DMS114 treated with DMSO at 0.1 percent for 48 hours (cell line): ENCODE results near the gene ANKRD6.
"Not testable (repeated sequence)": the region's sequence is repeated elsewhere in the genome, so short reads cannot be mapped to it uniquely, and the experiment has no call there.

ENCODE experiments used
- DNase-seq: peaks from one replicate; lab custom pipeline; 2025; ENCODE audit not compliant: unreplicated experiment; lab: John Stamatoyannopoulos, UW

The ANKRD6 gene

GRCh38 chr6:89641581-89641980, 208.6 kb downstream of the ANKRD6 start:
- not testable (repeated sequence) for DNase-seq

GRCh38 chr6:89642956-89643355, 210.0 kb downstream of the ANKRD6 start:
- no peak for DNase-seq

GRCh38 chr6:89643406-89643805, 210.5 kb downstream of the ANKRD6 start:
- DNase-seq: no peak

- no peak for DNase-seq
Observed at GRCh38 chr6:89644864-89645263, 211.9 kb downstream of the ANKRD6 start.

GRCh38 chr6:89649682-89650081, 216.7 kb downstream of the ANKRD6 start:
- DNase-seq: no peak

GRCh38 chr6:89650579-89650978, 217.6 kb downstream of the ANKRD6 start:
- no peak for DNase-seq

GRCh38 chr6:89655122-89655521, 222.2 kb downstream of the ANKRD6 start:
- DNase-seq: no peak

- DNase-seq: no peak
Observed at GRCh38 chr6:89657445-89658158, 224.7 kb downstream of the ANKRD6 start.

- no peak for DNase-seq
Observed at GRCh38 chr6:89660981-89661380, 228.0 kb downstream of the ANKRD6 start.

- no peak for DNase-seq
Observed at GRCh38 chr6:89661559-89661958, 228.6 kb downstream of the ANKRD6 start.

GRCh38 chr6:89662659-89663223, 229.8 kb downstream of the ANKRD6 start:
- no peak for DNase-seq

- DNase-seq: no peak
Observed at GRCh38 chr6:89667872-89668556, 235.1 kb downstream of the ANKRD6 start.

GRCh38 chr6:89669002-89669401, 236.1 kb downstream of the ANKRD6 start:
- no peak for DNase-seq

- DNase-seq: no peak
Observed at GRCh38 chr6:89670935-89671565, 238.1 kb downstream of the ANKRD6 start.

GRCh38 chr6:89675949-89676748, 243.2 kb downstream of the ANKRD6 start:
- DNase-seq: no peak

- DNase-seq: no peak
Observed at GRCh38 chr6:89678531-89678930, 245.6 kb downstream of the ANKRD6 start.

GRCh38 chr6:89679215-89680120, 246.5 kb downstream of the ANKRD6 start:
- no peak for DNase-seq

- DNase-seq: no peak
Observed at GRCh38 chr6:89680150-89680549, 247.2 kb downstream of the ANKRD6 start.

GRCh38 chr6:89680551-89680950, 247.6 kb downstream of the ANKRD6 start:
- DNase-seq: no peak

GRCh38 chr6:89681983-89682564, 249.1 kb downstream of the ANKRD6 start:
- no peak for DNase-seq
